GM08714 (cell line): ENCODE results near the gene HTR4.

Experiments used
- H3K4me3 ChIP-seq: fragments of 200-500 bp; sonication (Bioruptor generic); 2 replicates; pipeline ENCODE4 v1.5.1; 2014; ENCODE audit warnings: mild to moderate bottlenecking, low read length, inconsistent platforms
- ZNF274 ChIP-seq: IDR thresholded peaks from 2 replicates; pipeline ENCODE4 v1.6.1; 2012; ENCODE audit warnings: mild to moderate bottlenecking, low read depth, low read length

Gene HTR4

GRCh38 chr5:148595697-148596096 lies 58.6 kb downstream of the HTR4 start:
- no peak overlapping the region for H3K4me3 ChIP-seq
- no peak for TF ChIP-seq ZNF274

- no peak overlapping the region for H3K4me3 ChIP-seq
- TF ChIP-seq ZNF274 = no peak
These were observed 67.5 kb downstream of the HTR4 start for GRCh38 chr5:148586796-148587195.

DNA sequence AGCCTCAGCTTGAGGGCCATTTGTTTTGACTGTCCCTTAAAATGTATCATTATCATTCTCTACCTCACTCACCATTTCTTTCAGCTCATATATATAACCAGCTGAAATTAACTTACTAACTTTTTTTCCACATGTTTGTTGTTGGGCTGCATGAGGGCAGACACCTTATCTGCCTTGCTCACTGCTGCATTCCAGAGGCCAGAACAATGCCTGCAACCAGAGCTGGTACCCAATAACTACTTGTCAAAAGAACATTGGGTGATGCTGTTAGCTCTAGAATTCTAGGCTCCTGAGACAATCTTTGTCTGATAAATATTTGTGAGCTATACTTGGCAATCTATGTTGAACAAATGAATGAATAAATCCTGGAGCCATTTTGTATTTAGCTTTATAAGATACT lies 68.3 kb downstream of the HTR4 start:
- TF ChIP-seq ZNF274 = no peak
- H3K4me3 ChIP-seq = no peak overlapping the region

GRCh38 chr5:148584103-148584502 lies 70.2 kb downstream of the HTR4 start:
- TF ChIP-seq ZNF274 = no peak
- H3K4me3 ChIP-seq = no peak overlapping the region

DNA sequence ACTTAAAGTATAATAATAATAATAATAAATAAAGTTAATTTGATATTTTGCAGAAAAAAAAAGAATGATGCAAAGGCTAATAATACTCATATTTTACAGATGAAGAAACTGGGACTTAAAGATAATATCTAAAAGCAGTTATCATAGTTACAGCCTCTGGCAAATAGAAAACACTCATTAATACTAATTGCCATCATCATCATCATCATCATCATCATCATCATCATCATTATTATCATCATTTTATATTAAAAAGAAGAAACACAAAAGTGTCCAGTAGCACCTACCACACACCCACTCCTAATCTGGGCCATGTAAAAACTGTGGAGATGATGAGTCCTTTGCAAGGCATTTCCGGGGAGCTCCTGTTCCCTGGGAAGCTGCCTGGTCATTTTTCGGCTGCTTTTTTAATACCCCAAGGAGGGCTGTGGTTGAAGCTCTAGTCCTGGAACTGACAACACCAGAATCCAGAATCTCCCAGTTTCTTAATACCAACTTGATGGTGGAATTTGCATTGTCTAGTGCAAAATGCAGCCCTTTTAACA lies 70.8 kb downstream of the HTR4 start:
- no peak overlapping the region for H3K4me3 ChIP-seq
- no peak for TF ChIP-seq ZNF274

GRCh38 chr5:148574167-148574566 lies 80.2 kb downstream of the HTR4 start:
- TF ChIP-seq ZNF274 = no peak
- no peak overlapping the region for H3K4me3 ChIP-seq

DNA sequence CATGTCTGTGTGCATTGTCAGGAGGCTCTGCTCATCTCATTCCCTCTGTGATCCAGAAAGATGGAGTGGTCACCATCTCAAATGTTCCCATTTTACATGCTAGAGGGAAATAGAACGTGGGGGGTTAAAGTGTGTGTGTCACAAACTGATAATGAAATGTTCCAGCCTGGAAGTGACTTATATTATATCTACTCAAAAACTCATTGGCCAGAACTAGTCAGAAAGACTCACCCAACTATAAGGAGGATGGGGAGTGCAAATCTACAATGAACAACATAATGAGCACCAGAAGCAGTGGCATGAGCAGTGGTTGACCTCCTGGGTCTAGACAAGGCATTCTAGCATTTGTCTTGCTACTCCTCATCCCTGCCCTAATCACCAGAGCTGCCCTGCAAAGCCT lies 81.0 kb downstream of the HTR4 start:
- no peak for TF ChIP-seq ZNF274
- no peak overlapping the region for H3K4me3 ChIP-seq

DNA sequence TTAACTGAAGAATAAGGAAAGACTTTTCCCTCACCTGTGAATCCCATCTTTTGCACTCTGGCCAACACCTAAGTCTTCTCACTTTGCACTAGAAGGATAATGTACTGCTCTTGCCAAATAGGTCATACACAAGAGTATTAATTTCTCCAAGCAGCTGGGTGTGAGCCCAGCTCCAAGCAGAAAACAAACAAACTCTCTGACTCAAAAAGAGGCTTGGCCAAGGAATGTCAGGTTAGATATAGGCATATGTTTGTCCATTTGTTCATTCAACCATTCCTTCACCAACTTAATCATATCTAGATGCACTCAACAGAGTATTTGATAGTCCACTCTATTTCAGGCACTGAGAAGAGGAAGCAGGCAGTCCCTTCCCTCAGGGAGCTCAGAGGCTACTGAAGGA lies 84.4 kb downstream of the HTR4 start:
- H3K4me3 ChIP-seq = no peak overlapping the region
- no peak for TF ChIP-seq ZNF274

- H3K4me3 ChIP-seq = no peak overlapping the region
- TF ChIP-seq ZNF274 = no peak
These were observed 89.2 kb downstream of the HTR4 start for GRCh38 chr5:148565148-148565547.

DNA sequence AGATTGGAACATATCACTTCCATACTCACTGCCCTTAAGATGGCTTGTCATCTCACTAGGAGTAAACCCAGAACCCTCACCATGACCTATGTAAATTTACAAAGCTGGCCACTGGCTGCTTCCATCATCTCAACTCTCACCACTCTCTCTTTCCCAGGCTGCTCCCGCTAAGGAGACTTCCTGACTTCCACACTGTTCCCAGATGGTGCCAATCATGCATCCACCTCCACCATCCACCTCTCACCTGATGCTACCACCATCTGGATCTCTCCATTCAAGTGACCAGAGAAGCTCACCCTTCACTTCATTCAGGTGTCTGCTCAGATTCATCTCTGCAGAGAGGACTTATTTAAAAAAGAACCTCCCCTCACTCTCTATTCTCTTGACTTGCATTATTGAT lies 91.3 kb downstream of the HTR4 start:
- TF ChIP-seq ZNF274 = no peak

DNA sequence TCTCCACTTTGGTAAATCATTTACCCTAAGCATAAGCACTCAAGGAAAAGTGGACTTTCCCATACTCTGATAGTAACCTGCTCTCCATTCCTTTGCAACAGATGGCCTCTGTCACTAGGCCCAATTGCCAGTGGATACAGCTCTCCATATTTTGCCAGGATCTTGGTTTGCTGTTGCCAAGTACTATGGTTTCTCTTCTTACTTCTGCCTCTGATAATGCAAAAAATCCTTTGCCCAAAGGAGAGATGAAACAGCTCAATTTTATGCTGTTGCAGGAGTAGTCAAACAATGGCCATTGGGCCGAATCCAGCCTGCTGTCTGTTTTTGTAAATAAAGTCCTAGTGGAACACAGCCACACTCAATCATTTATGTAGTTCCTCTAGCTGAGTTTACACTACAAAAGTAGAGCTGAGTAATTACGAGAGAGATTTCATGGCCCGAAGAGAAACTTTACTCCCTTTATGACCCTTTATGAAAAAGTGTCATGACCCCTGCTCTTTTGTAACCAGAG lies 92.5 kb downstream of the HTR4 start:
- no peak for TF ChIP-seq ZNF274
- H3K4me3 ChIP-seq = no peak overlapping the region

More for the DNA sequence above, 91.3 kb downstream of the HTR4 start:
- H3K4me3 ChIP-seq = no peak overlapping the region

- no peak for TF ChIP-seq ZNF274
- no peak overlapping the region for H3K4me3 ChIP-seq
These were observed 94.9 kb downstream of the HTR4 start for GRCh38 chr5:148559461-148559860.

DNA sequence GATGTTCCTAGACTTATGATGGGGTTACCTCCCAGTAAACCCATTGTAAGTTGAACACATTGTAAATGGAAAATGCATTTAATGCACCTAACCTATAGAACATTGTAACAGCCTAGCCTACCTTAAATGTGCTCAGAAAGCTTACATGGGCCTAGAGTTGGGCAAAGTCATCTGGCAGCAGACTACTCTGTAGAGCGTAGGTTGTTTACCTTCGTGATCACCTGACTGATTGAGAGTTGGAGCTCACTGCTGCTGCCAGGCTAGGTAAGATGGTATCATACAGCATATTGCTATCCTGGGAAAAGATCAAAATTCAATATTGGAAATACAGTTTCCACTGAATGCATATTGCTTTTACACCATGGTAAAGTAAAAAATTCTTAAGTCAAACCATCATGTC lies 95.4 kb downstream of the HTR4 start:
- no peak for TF ChIP-seq ZNF274
- no peak overlapping the region for H3K4me3 ChIP-seq

- no peak for TF ChIP-seq ZNF274
- H3K4me3 ChIP-seq = no peak overlapping the region
These were observed 97.5 kb downstream of the HTR4 start for GRCh38 chr5:148556835-148557234.

- TF ChIP-seq ZNF274 = no peak
- no peak overlapping the region for H3K4me3 ChIP-seq
These were observed 99.7 kb downstream of the HTR4 start for GRCh38 chr5:148554621-148555020.

GRCh38 chr5:148543727-148544126 lies 110.6 kb downstream of the HTR4 start:
- TF ChIP-seq ZNF274 = no peak
- H3K4me3 ChIP-seq = no peak overlapping the region
